ENCODE measurements around the gene TRIM44. TPM values are rescaled to one million over a fixed set of nuclear protein-coding genes. Genes with fewer than 3 reads are reported as not detected.

The TRIM44 gene
- total RNA-seq, 1 donor from 2014 or later: 62.8 TPM

GRCh38 chr11:35655254-35655653 lies 7.3 kb upstream of the TRIM44 start:
- no peak for DNase-seq
- no peaks in the 10 kb centered on the region for H3K9me3 ChIP-seq
- no peak overlapping the region for H3K27ac ChIP-seq
- no peak for TF ChIP-seq CTCF (IDR thresholded peaks at IDR 0.05)
- no peaks in the 10 kb centered on the region for H3K4me1 ChIP-seq
- H3K36me3 ChIP-seq: no peaks in the 10 kb centered on the region
- intact Hi-C loops (cut with DNase I): no loop called here
- no peaks in the 10 kb centered on the region for H3K27me3 ChIP-seq (ENCODE audit: low read depth)
- ATAC-seq: no peak
- H3K4me3 ChIP-seq: no peak overlapping the region

DNA sequence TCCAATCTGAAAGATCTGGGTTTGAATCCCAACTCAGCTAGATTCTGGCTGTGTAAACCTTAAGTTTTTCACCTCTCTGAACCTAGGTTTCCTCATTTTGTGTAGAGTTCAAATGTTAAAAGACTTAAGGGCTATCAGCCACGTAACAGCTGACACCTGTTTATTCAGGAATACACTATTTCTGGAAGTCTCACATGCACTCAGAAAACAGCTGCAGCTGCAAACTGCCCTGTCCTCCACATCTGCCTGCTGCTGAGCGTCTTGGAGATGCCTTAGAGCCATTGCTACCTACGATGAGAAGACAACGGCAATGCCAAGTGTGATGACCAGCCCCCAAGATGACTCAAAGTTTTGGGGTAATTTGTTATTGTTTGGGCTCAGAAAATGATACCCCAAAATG lies 6.7 kb upstream of the TRIM44 start:
- no peaks in the 10 kb centered on the region for H3K27me3 ChIP-seq (ENCODE audit: low read depth)
- no peak overlapping the region for H3K4me3 ChIP-seq
- ATAC-seq (no peak), DNase-seq (no peak)
- no peaks in the 10 kb centered on the region for H3K9me3 ChIP-seq
- H3K4me1 ChIP-seq: no peaks in the 10 kb centered on the region
- H3K27ac ChIP-seq: no peak overlapping the region
- TF ChIP-seq CTCF (IDR thresholded peaks at IDR 0.05): no peak
- H3K36me3 ChIP-seq: no peaks in the 10 kb centered on the region
- intact Hi-C loops (cut with DNase I): no loop called here

GRCh38 chr11:35658020-35658948 lies 4.3 kb upstream of the TRIM44 start:
- no peak for ATAC-seq

GRCh38 chr11:35661534-35661933 lies 1.0 kb upstream of the TRIM44 start:
- no peak for TF ChIP-seq CTCF (IDR thresholded peaks at IDR 0.05)
- H3K36me3 ChIP-seq: no peaks in the 10 kb centered on the region
- H3K27me3 ChIP-seq (ENCODE audit: low read depth): no peaks in the 10 kb centered on the region
- H3K4me3 ChIP-seq: peak overlapping the region; percentile 82
- peaks cover 24% of the 10 kb centered on the region for H3K4me1 ChIP-seq
- intact Hi-C loops (cut with DNase I): no loop called here
- DNase-seq: no peak
- ATAC-seq: no peak
- peaks cover 27% of the 10 kb centered on the region for H3K9me3 ChIP-seq
- H3K27ac ChIP-seq: peak overlapping the region; percentile 98

More at GRCh38 chr11:35658020-35658948, 4.3 kb upstream of the TRIM44 start:
- H3K4me3 ChIP-seq: no peak overlapping the region
- no peak for TF ChIP-seq CTCF (IDR thresholded peaks at IDR 0.05)
- intact Hi-C loops (cut with DNase I): no loop called here
- no peaks in the 10 kb centered on the region for H3K9me3 ChIP-seq
- H3K27me3 ChIP-seq (ENCODE audit: low read depth): no peaks in the 10 kb centered on the region
- no peak for DNase-seq
- H3K36me3 ChIP-seq: no peaks in the 10 kb centered on the region
- peaks cover 13% of the 10 kb centered on the region for H3K4me1 ChIP-seq
- H3K27ac ChIP-seq: no peak overlapping the region

GRCh38 chr11:35662061-35662648 lies 420 bp upstream of the TRIM44 start:
- ATAC-seq: peak; percentile 61 to 62
- Histone ChIP-seq H3K9me3 (peaks cover 29% of the 10 kb centered on the region), H3K27ac (peak overlapping the region; percentile 98), H3K4me1 (peaks cover 24% of the 10 kb centered on the region), H3K27me3 (ENCODE audit: low read depth) (no peaks in the 10 kb centered on the region), H3K36me3 (no peaks in the 10 kb centered on the region), H3K4me3 (peak overlapping the region; percentile 82)
- DNase-seq: no peak
- intact Hi-C loops (cut with DNase I): no loop called here
- TF ChIP-seq CTCF (IDR thresholded peaks at IDR 0.05): no peak
